Osteoblast (primary cell): ENCODE results near the gene TMEM39B. TPM values are rescaled to one million over a fixed set of nuclear protein-coding genes. Genes with fewer than 3 reads are reported as not detected.
"Not testable (repeated sequence)": the region's sequence is repeated elsewhere in the genome, so short reads cannot be mapped to it uniquely, and the experiment has no call there.

Experiments used
- DNase-seq: peaks from one replicate; pipeline ENCODE4 v3.0.0; 2011; ENCODE audit warnings: low spot score, mixed read lengths; ENCODE audit not compliant: insufficient read length; ENCODE audit errors: missing footprints
- H2AFZ ChIP-seq: 2 replicates; pipeline ENCODE4 v1.6.0; 2011; ENCODE audit warnings: mild to moderate bottlenecking, low read length
- H3K27ac ChIP-seq: 2 replicates; pipeline ENCODE4 v1.5.1; 2011; ENCODE audit warnings: mild to moderate bottlenecking, low read depth, low read length, moderate library complexity
- H3K27me3 ChIP-seq: 2 replicates; pipeline ENCODE4 v1.6.0; 2012; ENCODE audit warnings: mild to moderate bottlenecking, control low read depth, inconsistent platforms, low read length, moderate library complexity; ENCODE audit not compliant: insufficient read depth
- H3K36me3 ChIP-seq: 2 replicates; pipeline ENCODE4 v1.5.1; 2011; ENCODE audit warnings: mild to moderate bottlenecking, low read length, control low read depth, moderate library complexity; ENCODE audit not compliant: insufficient read depth
- H3K4me1 ChIP-seq: 2 replicates; pipeline ENCODE4 v1.5.1; 2011; ENCODE audit warnings: mild to moderate bottlenecking, low read length, control low read depth, moderate library complexity; ENCODE audit not compliant: insufficient read depth
- H3K4me2 ChIP-seq: 2 replicates; pipeline ENCODE4 v1.6.0; 2011; ENCODE audit warnings: mild to moderate bottlenecking, low read length; ENCODE audit not compliant: insufficient read depth
- H3K4me3 ChIP-seq: fragments of 200-600 bp; sonication (generic); 3 replicates; pipeline ENCODE4 v1.5.1; 2012; ENCODE audit warnings: mild to moderate bottlenecking, low read length, inconsistent platforms; ENCODE audit not compliant: insufficient read depth
- H3K79me2 ChIP-seq: 2 replicates; pipeline ENCODE4 v1.6.0; 2012; ENCODE audit warnings: mild to moderate bottlenecking, low read length, control low read depth, inconsistent platforms; ENCODE audit not compliant: insufficient read depth
- H3K9me3 ChIP-seq: 2 replicates; pipeline ENCODE4 v1.5.1; 2011; ENCODE audit warnings: low read depth, low read length, control low read depth
- H4K20me1 ChIP-seq: 2 replicates; pipeline ENCODE4 v1.6.0; 2012; ENCODE audit warnings: mild to moderate bottlenecking, low read length, control low read depth; ENCODE audit not compliant: insufficient read depth
- CTCF ChIP-seq: IDR thresholded peaks from 2 replicates; pipeline ENCODE4 v1.5.1; 2011; ENCODE audit warnings: mild to moderate bottlenecking, low read depth, low read length, moderate library complexity; ENCODE audit errors: extremely low read depth
- total RNA-seq: library from RNA; depleted of rRNA; stranded (reverse); fragments of >200 nt; gene quantifications from 2 replicates; pipeline ENCODE4 v1.2.3, GENCODE V29; 2012

TMEM39B gene
- total RNA-seq, 1 donor = 4.7 TPM

- peaks cover 89% of the 10 kb centered on the region for H3K79me2 ChIP-seq
- H3K4me3 ChIP-seq = no peak overlapping the region
- H3K9me3 ChIP-seq = no peaks in the 10 kb centered on the region
- no peak for DNase-seq
- H3K4me1 ChIP-seq = peaks cover 10% of the 10 kb centered on the region
- peaks cover 27% of the 10 kb centered on the region for H4K20me1 ChIP-seq
- H3K27ac ChIP-seq = no peak overlapping the region
- no peak for TF ChIP-seq CTCF
- no peak overlapping the region for H3K4me2 ChIP-seq
- no peaks in the 10 kb centered on the region for H3K27me3 ChIP-seq
- peaks cover 5% of the 10 kb centered on the region for H3K36me3 ChIP-seq
- no peak overlapping the region for H2AFZ ChIP-seq
These were observed 56.2 kb downstream of the TMEM39B start for GRCh38 chr1:32128964-32129363.

GRCh38 chr1:32133950-32134280, 61.2 kb downstream of the TMEM39B start:
- H3K36me3 ChIP-seq, H2AFZ ChIP-seq, DNase-seq, H3K4me3 ChIP-seq, H3K27me3 ChIP-seq, H4K20me1 ChIP-seq, H3K9me3 ChIP-seq: not testable (repeated sequence)
- Histone ChIP-seq H3K4me2 (peak overlapping the region; percentile 41), H3K27ac (peak overlapping the region; percentile 50), H3K4me1 (peaks cover 14% of the 10 kb centered on the region), H3K79me2 (peaks cover 87% of the 10 kb centered on the region)

GRCh38 chr1:32137111-32137510, 64.4 kb downstream of the TMEM39B start:
- Histone ChIP-seq H3K79me2 (peaks cover 90% of the 10 kb centered on the region), H3K36me3 (no peaks in the 10 kb centered on the region), H3K27ac (no peak overlapping the region), H3K9me3 (no peaks in the 10 kb centered on the region), H3K27me3 (no peaks in the 10 kb centered on the region), H4K20me1 (peaks cover 14% of the 10 kb centered on the region), H3K4me1 (peaks cover 19% of the 10 kb centered on the region), H2AFZ (no peak overlapping the region), H3K4me3 (no peak overlapping the region), H3K4me2 (no peak overlapping the region)
- DNase-seq = no peak
- TF ChIP-seq CTCF = no peak

GRCh38 chr1:32138965-32139364, 66.2 kb downstream of the TMEM39B start:
- H4K20me1 ChIP-seq = peaks cover 25% of the 10 kb centered on the region
- peak overlapping the region; percentile 7 for H3K27ac ChIP-seq

More at GRCh38 chr1:32138965-32139364, 66.2 kb downstream of the TMEM39B start:
- Histone ChIP-seq H3K9me3 (no peaks in the 10 kb centered on the region), H3K27me3 (no peaks in the 10 kb centered on the region), H3K4me2 (no peak overlapping the region), H2AFZ (no peak overlapping the region), H3K4me3 (no peak overlapping the region), H3K36me3 (no peaks in the 10 kb centered on the region), H3K4me1 (peaks cover 19% of the 10 kb centered on the region), H3K79me2 (peaks cover 93% of the 10 kb centered on the region)
- no peak for TF ChIP-seq CTCF
- DNase-seq = peak; percentile 29
